ENCODE results near the gene PDYN.
"Not testable (repeated sequence)": the region's sequence is repeated elsewhere in the genome, so short reads cannot be mapped to it uniquely, and the experiment has no call there.

Gene PDYN

DNA sequence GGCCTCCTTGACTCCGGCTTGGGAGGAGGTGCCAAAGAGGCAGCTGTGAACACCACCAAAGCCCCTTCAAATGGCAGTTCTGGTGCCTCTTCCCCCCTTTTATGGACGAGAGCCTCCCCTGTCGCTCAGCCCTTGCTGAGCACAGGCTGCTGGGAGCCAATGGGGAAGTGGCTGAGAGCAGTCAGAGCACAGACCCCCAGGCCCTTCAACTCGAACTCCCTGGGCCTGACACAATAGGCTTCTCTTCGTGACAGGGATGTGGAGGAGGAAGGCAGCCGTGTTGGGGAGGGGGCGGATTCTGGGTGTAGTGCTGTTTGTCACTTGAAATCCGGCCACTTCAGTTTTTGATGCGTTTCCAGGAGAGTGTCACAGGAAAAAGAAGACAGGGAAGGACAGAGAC, at the start of gene PDYN:
Gene PDYN, minus strand, starts transcription at position 73 of the 400 bp plus-strand sequence. CDS start 10,974 bp downstream, outside the sequence.
- TF ChIP-seq GLIS3 (CRISPR knock-in tag; IDR thresholded peaks at IDR 0.05), result no peak
- no peak for TF ChIP-seq RARB (CRISPR knock-in tag; IDR thresholded peaks at IDR 0.05)
- TF ChIP-seq PPARA (CRISPR knock-in tag; IDR thresholded peaks at IDR 0.05; ENCODE audit: borderline replicate concordance), result no peak
- TF ChIP-seq ARNTL (CRISPR knock-in tag; IDR thresholded peaks at IDR 0.05; ENCODE audit: borderline replicate concordance, low read depth), result no peak
- TF ChIP-seq ZNF565 (CRISPR knock-in tag; conservative IDR thresholded peaks at IDR 0.05; ENCODE audit: low read depth), result no peak
- TF ChIP-seq TCF4 (CRISPR knock-in tag; IDR thresholded peaks at IDR 0.05; ENCODE audit: borderline replicate concordance), result no peak
- no peak for ATAC-seq

DNA sequence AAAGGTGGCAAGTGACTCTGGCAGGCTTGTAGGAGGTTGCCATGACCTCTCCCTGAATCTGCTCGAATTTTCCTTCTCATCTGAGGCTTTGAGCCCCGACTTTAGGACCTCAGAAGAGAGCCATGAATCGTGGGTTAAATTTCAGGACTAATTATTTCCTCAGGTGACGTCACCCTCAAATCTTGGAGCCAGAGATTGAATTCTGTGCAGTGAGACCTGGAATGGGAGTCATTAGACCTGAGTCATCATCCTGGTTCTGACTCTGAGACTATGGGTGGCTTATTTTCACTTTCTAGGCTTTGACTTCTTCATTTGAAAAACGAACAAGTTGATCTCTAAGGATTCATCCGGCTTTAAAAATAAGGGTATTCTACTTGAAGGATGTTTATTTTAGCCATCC, 48.5 kb upstream of the PDYN start:
- ATAC-seq, result no peak; the same call in 1 of the 3 replicates
- TF ChIP-seq ZNF8 (CRISPR knock-in tag; IDR thresholded peaks at IDR 0.05) (no peak), GLIS3 (CRISPR knock-in tag; IDR thresholded peaks at IDR 0.05) (no peak), RARB (CRISPR knock-in tag; IDR thresholded peaks at IDR 0.05) (no peak), TCF4 (CRISPR knock-in tag; IDR thresholded peaks at IDR 0.05; ENCODE audit: borderline replicate concordance) (no peak), BACH2 (CRISPR knock-in tag; IDR thresholded peaks at IDR 0.05; ENCODE audit: borderline replicate concordance) (no peak), ZNF565 (CRISPR knock-in tag; conservative IDR thresholded peaks at IDR 0.05; ENCODE audit: low read depth) (no peak), ZNF70 (CRISPR knock-in tag; IDR thresholded peaks at IDR 0.05) (no peak), ZFP30 (CRISPR knock-in tag; IDR thresholded peaks at IDR 0.05) (no peak), ZC3H10 (CRISPR knock-in tag; IDR thresholded peaks at IDR 0.05) (no peak), ISL1 (CRISPR knock-in tag; IDR thresholded peaks at IDR 0.05) (no peak), CSDC2 (CRISPR knock-in tag; IDR thresholded peaks at IDR 0.05) (no peak), SNAI2 (CRISPR knock-in tag; IDR thresholded peaks at IDR 0.05) (no peak)
- TF ChIP-seq, protein P1, sequence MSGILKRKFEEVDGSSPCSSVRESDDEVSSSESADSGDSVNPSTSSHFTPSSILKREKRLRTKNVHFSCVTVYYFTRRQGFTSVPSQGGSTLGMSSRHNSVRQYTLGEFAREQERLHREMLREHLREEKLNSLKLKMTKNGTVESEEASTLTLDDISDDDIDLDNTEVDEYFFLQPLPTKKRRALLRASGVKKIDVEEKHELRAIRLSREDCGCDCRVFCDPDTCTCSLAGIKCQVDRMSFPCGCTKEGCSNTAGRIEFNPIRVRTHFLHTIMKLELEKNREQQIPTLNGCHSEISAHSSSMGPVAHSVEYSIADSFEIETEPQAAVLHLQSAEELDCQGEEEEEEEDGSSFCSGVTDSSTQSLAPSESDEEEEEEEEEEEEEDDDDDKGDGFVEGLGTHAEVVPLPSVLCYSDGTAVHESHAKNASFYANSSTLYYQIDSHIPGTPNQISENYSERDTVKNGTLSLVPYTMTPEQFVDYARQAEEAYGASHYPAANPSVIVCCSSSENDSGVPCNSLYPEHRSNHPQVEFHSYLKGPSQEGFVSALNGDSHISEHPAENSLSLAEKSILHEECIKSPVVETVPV (CRISPR knock-in tag; IDR thresholded peaks at IDR 0.05), result no peak
- TF ChIP-seq, protein P2, sequence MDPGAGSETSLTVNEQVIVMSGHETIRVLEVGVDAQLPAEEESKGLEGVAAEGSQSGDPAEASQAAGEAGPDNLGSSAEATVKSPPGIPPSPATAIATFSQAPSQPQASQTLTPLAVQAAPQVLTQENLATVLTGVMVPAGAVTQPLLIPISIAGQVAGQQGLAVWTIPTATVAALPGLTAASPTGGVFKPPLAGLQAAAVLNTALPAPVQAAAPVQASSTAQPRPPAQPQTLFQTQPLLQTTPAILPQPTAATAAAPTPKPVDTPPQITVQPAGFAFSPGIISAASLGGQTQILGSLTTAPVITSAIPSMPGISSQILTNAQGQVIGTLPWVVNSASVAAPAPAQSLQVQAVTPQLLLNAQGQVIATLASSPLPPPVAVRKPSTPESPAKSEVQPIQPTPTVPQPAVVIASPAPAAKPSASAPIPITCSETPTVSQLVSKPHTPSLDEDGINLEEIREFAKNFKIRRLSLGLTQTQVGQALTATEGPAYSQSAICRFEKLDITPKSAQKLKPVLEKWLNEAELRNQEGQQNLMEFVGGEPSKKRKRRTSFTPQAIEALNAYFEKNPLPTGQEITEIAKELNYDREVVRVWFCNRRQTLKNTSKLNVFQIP (CRISPR knock-in tag; IDR thresholded peaks at IDR 0.05; ENCODE audit: borderline replicate concordance, low read depth), result no peak

GRCh38 chr20:2038161-2038560, 44.3 kb upstream of the PDYN start:
- ATAC-seq, result no peak
- TF ChIP-seq ARNTL (CRISPR knock-in tag; IDR thresholded peaks at IDR 0.05; ENCODE audit: borderline replicate concordance, low read depth) (no peak), ZFP30 (CRISPR knock-in tag; IDR thresholded peaks at IDR 0.05) (no peak), PPARA (CRISPR knock-in tag; IDR thresholded peaks at IDR 0.05; ENCODE audit: borderline replicate concordance) (no peak), TOX (CRISPR knock-in tag; IDR thresholded peaks at IDR 0.05; ENCODE audit: borderline replicate concordance) (no peak), ZNF8 (CRISPR knock-in tag; IDR thresholded peaks at IDR 0.05) (no peak)
- TF ChIP-seq, protein P2 (CRISPR knock-in tag; IDR thresholded peaks at IDR 0.05; ENCODE audit: borderline replicate concordance, low read depth), result no peak

DNA sequence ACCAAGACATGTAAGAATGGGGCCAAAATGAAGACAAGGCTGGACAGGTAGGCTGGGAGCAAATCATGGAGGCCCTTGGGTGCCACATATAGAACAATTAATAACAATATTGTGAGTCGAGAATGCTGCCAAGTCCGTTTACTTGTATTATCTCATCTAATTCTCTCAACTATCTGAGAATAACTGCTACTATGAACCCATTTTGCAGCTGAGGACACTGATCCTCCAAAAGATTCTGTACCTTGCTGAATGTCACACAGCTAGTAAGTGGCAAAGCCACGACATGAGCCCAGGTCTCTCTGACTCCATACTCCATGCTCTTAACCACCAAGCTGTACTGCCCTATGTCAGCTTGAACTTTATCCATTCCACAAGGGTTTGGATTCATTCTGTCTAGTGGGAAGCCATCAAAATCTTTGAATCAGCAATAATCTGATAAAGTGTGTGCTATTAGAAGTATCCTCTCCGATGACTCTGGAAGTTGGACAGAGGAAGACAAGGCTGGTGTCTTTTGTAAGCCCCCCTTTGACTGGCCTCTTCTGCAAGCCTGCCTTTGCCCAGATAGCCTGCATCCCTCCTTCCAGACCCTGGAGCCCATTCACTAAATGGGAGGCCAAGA, 43.5 kb upstream of the PDYN start:
- ATAC-seq, result no peak
- TF ChIP-seq ARNTL (CRISPR knock-in tag; IDR thresholded peaks at IDR 0.05; ENCODE audit: borderline replicate concordance, low read depth), result no peak
- TF ChIP-seq CSDC2 (CRISPR knock-in tag; IDR thresholded peaks at IDR 0.05), result no peak
- TF ChIP-seq BACH2 (CRISPR knock-in tag; IDR thresholded peaks at IDR 0.05; ENCODE audit: borderline replicate concordance), result no peak
- no peak for TF ChIP-seq CREB5 (CRISPR knock-in tag; IDR thresholded peaks at IDR 0.05; ENCODE audit: low read depth)
- TF ChIP-seq GLIS3 (CRISPR knock-in tag; IDR thresholded peaks at IDR 0.05), result no peak
- no peak for TF ChIP-seq SNAI2 (CRISPR knock-in tag; IDR thresholded peaks at IDR 0.05)
- TF ChIP-seq TSHZ2 (CRISPR knock-in tag; IDR thresholded peaks at IDR 0.05), result no peak
- TF ChIP-seq ZNF70 (CRISPR knock-in tag; IDR thresholded peaks at IDR 0.05), result no peak
- TF ChIP-seq TCF4 (CRISPR knock-in tag; IDR thresholded peaks at IDR 0.05; ENCODE audit: borderline replicate concordance), result no peak

DNA sequence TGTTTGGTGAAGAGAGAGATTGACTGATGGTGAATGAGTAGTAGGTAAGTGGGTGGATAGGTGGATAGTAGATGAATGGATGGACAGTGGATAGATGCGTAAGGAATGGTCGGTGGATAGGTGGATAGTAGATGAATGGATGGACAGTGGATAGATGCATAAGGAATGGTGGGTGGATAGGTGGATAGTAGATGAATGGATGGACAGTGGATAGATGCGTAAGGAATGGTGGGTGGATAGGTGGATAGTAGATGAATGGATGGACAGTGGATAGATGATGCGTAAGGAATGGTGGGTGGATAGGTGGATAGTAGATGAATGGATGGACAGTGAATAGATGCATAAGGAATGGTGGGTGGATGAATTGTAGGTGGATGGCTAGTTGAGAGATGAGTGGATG, 42.5 kb upstream of the PDYN start:
- not testable (repeated sequence) for ATAC-seq

All from SK-N-SH treated with all-trans-retinoic acid at 6 μM for 48 hours (cell line).